Measurements from ENCODE around the gene EML6. TPM values are rescaled to one million over a fixed set of nuclear protein-coding genes. Genes with fewer than 3 reads are reported as not detected.
"Not testable (repeated sequence)": the region's sequence is repeated elsewhere in the genome, so short reads cannot be mapped to it uniquely, and the experiment has no call there.

EML6 gene
- total and polyA plus RNA-seq, 3 donors from 2014 or later: 7.6 to 17.3 (median 12.1) TPM

GRCh38 chr2:54840559-54841468 is 117.4 kb downstream of the EML6 start:
- TF ChIP-seq CTCF (IDR thresholded peaks at IDR 0.05): no peak
- TF ChIP-seq POLR2A (IDR thresholded peaks at IDR 0.05): no peak
- Histone ChIP-seq H3K36me3 (ENCODE audit: low read depth, missing control alignments) (no peaks in the 10 kb centered on the region), H3K27ac (no peak overlapping the region), H3K4me1 (no peaks in the 10 kb centered on the region), H3K4me3 (no peak overlapping the region), H3K27me3 (no peaks in the 10 kb centered on the region), H3K9me3 (no peaks in the 10 kb centered on the region)
- intact Hi-C loops (cut with DNase I; ENCODE audit: low total_unique reads): no loop called here
- WGBS, 2 donors: 73 to 74% methylated on average over 7 of the region's 7 CpGs
- DNase-seq: no peak

- H3K4me1 ChIP-seq; H3K27me3 ChIP-seq; H3K36me3 ChIP-seq (ENCODE audit: low read depth, missing control alignments); intact Hi-C loops (cut with DNase I; ENCODE audit: low total_unique reads); H3K27ac ChIP-seq; DNase-seq; H3K4me3 ChIP-seq; H3K9me3 ChIP-seq: not testable (repeated sequence)
- 95 to 97% methylated on average over 10 of the region's 10 CpGs for WGBS, 2 donors
Measured at GRCh38 chr2:54841500-54841899, 118.0 kb downstream of the EML6 start.

- H3K4me1 ChIP-seq: no peaks in the 10 kb centered on the region
- TF ChIP-seq CTCF (IDR thresholded peaks at IDR 0.05) (no peak), POLR2A (IDR thresholded peaks at IDR 0.05) (no peak)
- no peak overlapping the region for H3K4me3 ChIP-seq
- WGBS, 2 donors: 78 to 91% methylated on average over 5 of the region's 5 CpGs
- H3K9me3 ChIP-seq: no peaks in the 10 kb centered on the region
- H3K27me3 ChIP-seq: no peaks in the 10 kb centered on the region
- no peak overlapping the region for H3K27ac ChIP-seq
- intact Hi-C loops (cut with DNase I; ENCODE audit: low total_unique reads): no loop called here
- no peak for DNase-seq
- H3K36me3 ChIP-seq (ENCODE audit: low read depth, missing control alignments): no peaks in the 10 kb centered on the region
Measured at GRCh38 chr2:54845094-54845493, 121.6 kb downstream of the EML6 start.

GRCh38 chr2:54845514-54845913 is 122.1 kb downstream of the EML6 start:
- 64 to 69% methylated on average over 2 of the region's 2 CpGs for WGBS, 2 donors

More at GRCh38 chr2:54845514-54845913, 122.1 kb downstream of the EML6 start:
- no peak for TF ChIP-seq POLR2A (IDR thresholded peaks at IDR 0.05)
- no peak for TF ChIP-seq CTCF (IDR thresholded peaks at IDR 0.05)
- H3K27ac ChIP-seq: no peak overlapping the region
- H3K4me1 ChIP-seq: no peaks in the 10 kb centered on the region
- no peaks in the 10 kb centered on the region for H3K36me3 ChIP-seq (ENCODE audit: low read depth, missing control alignments)
- no peaks in the 10 kb centered on the region for H3K9me3 ChIP-seq
- DNase-seq: no peak
- no peaks in the 10 kb centered on the region for H3K27me3 ChIP-seq
- H3K4me3 ChIP-seq: no peak overlapping the region
- intact Hi-C loops (cut with DNase I; ENCODE audit: low total_unique reads): no loop called here
